Smooth muscle cell of the brain vasculature (primary cell): ENCODE measurements around the gene DYNLT3.

Experiments
- DNase-seq: peaks from one replicate; pipeline ENCODE4 v3.0.0-alpha.2; 2012; ENCODE audit warnings: low read depth, low spot score

DYNLT3 gene

GRCh38 chrX:37844622-37845021, 2.7 kb downstream of the DYNLT3 start:
- DNase-seq, result no peak

- DNase-seq, result no peak
Measured at GRCh38 chrX:37840931-37841330, 6.4 kb downstream of the DYNLT3 start.

GRCh38 chrX:37834937-37835336, 12.4 kb downstream of the DYNLT3 start:
- DNase-seq, result no peak

GRCh38 chrX:37830371-37830770, 17.0 kb downstream of the DYNLT3 start:
- DNase-seq, result no peak

GRCh38 chrX:37829721-37830120, 17.6 kb downstream of the DYNLT3 start:
- DNase-seq, result no peak

GRCh38 chrX:37825215-37825842, 22.0 kb downstream of the DYNLT3 start:
- no peak for DNase-seq

- DNase-seq, result no peak
Measured at GRCh38 chrX:37824491-37825214, 22.7 kb downstream of the DYNLT3 start.

GRCh38 chrX:37820646-37821045, 26.7 kb downstream of the DYNLT3 start:
- no peak for DNase-seq

- no peak for DNase-seq
Measured at GRCh38 chrX:37818031-37818430, 29.3 kb downstream of the DYNLT3 start.

- DNase-seq, result no peak
Measured at GRCh38 chrX:37817579-37817978, 29.8 kb downstream of the DYNLT3 start.

GRCh38 chrX:37817176-37817575, 30.2 kb downstream of the DYNLT3 start:
- DNase-seq, result no peak

- DNase-seq, result no peak
Measured at GRCh38 chrX:37816766-37817165, 30.6 kb downstream of the DYNLT3 start.

GRCh38 chrX:37815366-37815765, 32.0 kb downstream of the DYNLT3 start:
- no peak for DNase-seq

GRCh38 chrX:37813570-37813969, 33.8 kb downstream of the DYNLT3 start:
- DNase-seq, result no peak

- DNase-seq, result no peak
Measured at GRCh38 chrX:37812110-37812509, 35.3 kb downstream of the DYNLT3 start.

GRCh38 chrX:37809970-37810369, 37.4 kb downstream of the DYNLT3 start:
- DNase-seq, result no peak

GRCh38 chrX:37803057-37803456, 44.3 kb downstream of the DYNLT3 start:
- no peak for DNase-seq

- DNase-seq, result peak; percentile 13
Measured at GRCh38 chrX:37802028-37802427, 45.3 kb downstream of the DYNLT3 start.

- no peak for DNase-seq
Measured at GRCh38 chrX:37800717-37801116, 46.7 kb downstream of the DYNLT3 start.

- no peak for DNase-seq
Measured at GRCh38 chrX:37799936-37800335, 47.4 kb downstream of the DYNLT3 start.

- DNase-seq, result no peak
Measured at GRCh38 chrX:37796805-37797204, 50.6 kb downstream of the DYNLT3 start.

- no peak for DNase-seq
Measured at GRCh38 chrX:37796310-37796709, 51.1 kb downstream of the DYNLT3 start.
